WTC11 (cell line): Measurements from ENCODE around the gene ADORA2B. TPM values are rescaled to one million over a fixed set of nuclear protein-coding genes. Genes with fewer than 3 reads are reported as not detected.

Experiments
- ATAC-seq: fragments of 200-7000 bp; cut with Tn5 transposase; 2 replicates; pipeline ENCODE4 v1.10.0; 2021; ENCODE audit warnings: mild to moderate bottlenecking, moderate library complexity
- CTCF ChIA-PET: fragments of 300-600 bp; sonication (Branson Sonifier 250); formaldehyde crosslinking; loops from one replicate; lab custom pipeline; 2021; ENCODE audit warnings: antibody characterized with exemption; lab: Charles Lee
- POLR2A ChIA-PET: fragments of 350-600 bp; sonication (Branson Sonifier 250); formaldehyde crosslinking; loops from one replicate; lab custom pipeline; 2021; ENCODE audit warnings: antibody characterized with exemption; lab: Charles Lee
- DNase-seq: peaks from one replicate; pipeline ENCODE4 v3.0.0; 2021; ENCODE audit warnings: low spot score
- H3K27ac Mint-ChIP-seq: 2 replicates; pipeline ENCODE4 v1.8.0; 2021; ENCODE audit warnings: mixed read lengths
- H3K27me3 Mint-ChIP-seq: 2 replicates; pipeline ENCODE4 v1.8.0; 2021; ENCODE audit warnings: low read depth, mild to moderate bottlenecking, moderate library complexity, mixed read lengths
- H3K36me3 Mint-ChIP-seq: 2 replicates; pipeline ENCODE4 v1.8.0; 2021; ENCODE audit warnings: mixed read lengths
- H3K4me1 Mint-ChIP-seq: 2 replicates; pipeline ENCODE4 v1.8.0; 2022; ENCODE audit warnings: mixed read lengths
- H3K4me3 Mint-ChIP-seq: 2 replicates; pipeline ENCODE4 v1.8.0; 2021; ENCODE audit warnings: mild to moderate bottlenecking, moderate library complexity, mixed read lengths
- H3K9me3 Mint-ChIP-seq: 2 replicates; pipeline ENCODE4 v1.8.0; 2021; ENCODE audit warnings: mixed read lengths
- CBFB ChIP-seq: sonication (generic); formaldehyde crosslinking; IDR thresholded peaks from 2 replicates; pipeline ENCODE4 v1.8.1; 2022; ENCODE audit warnings: mild to moderate bottlenecking, low read depth, missing genetic modification reagents
- KAT7 ChIP-seq: sonication (generic); formaldehyde crosslinking; IDR thresholded peaks from 2 replicates; pipeline ENCODE4 v1.8.1; 2023; ENCODE audit warnings: missing genetic modification reagents, mild to moderate bottlenecking, borderline replicate concordance
- NFYB ChIP-seq: sonication (generic); formaldehyde crosslinking; conservative IDR thresholded peaks from 2 replicates; pipeline ENCODE4 v1.8.0; 2022; ENCODE audit warnings: low read depth, missing genetic modification reagents
- NR2C2 ChIP-seq: sonication (generic); formaldehyde crosslinking; IDR thresholded peaks from 2 replicates; pipeline ENCODE4 v1.8.0; 2022; ENCODE audit warnings: mild to moderate bottlenecking, missing genetic modification reagents
- PRRX2 ChIP-seq: fragments of 250-450 bp; sonication (Bioruptor Pico); IDR thresholded peaks from 2 replicates; pipeline ENCODE4 v1.8.0; 2021; ENCODE audit warnings: mild to moderate bottlenecking
- ZNF138 ChIP-seq: sonication (generic); formaldehyde crosslinking; conservative IDR thresholded peaks from 2 replicates; pipeline ENCODE4 v1.8.1; 2022; ENCODE audit warnings: mild to moderate bottlenecking, moderate library complexity, missing genetic modification reagents
- ZNF423 ChIP-seq: fragments of 250-450 bp; sonication (Bioruptor Pico); IDR thresholded peaks from 2 replicates; pipeline ENCODE4 v2.1.2; 2022; ENCODE audit warnings: mild to moderate bottlenecking, moderate library complexity
- total RNA-seq: library from RNA; stranded (reverse); gene quantifications from 3 replicates; pipeline ENCODE4 v1.2.3, GENCODE V29; 2021
- TF ChIP-seq, protein P1 (sequence below): sonication (generic); formaldehyde crosslinking; IDR thresholded peaks from 2 replicates; pipeline ENCODE4 v1.8.0; 2023; ENCODE audit warnings: mild to moderate bottlenecking, missing genetic modification reagents
- TF ChIP-seq, protein P2 (sequence below): fragments of 250-450 bp; sonication (Bioruptor Pico); IDR thresholded peaks from 2 replicates; pipeline ENCODE4 v1.9.0; 2021; ENCODE audit warnings: mild to moderate bottlenecking, borderline replicate concordance
- TF ChIP-seq, protein P3 (sequence below): sonication (generic); formaldehyde crosslinking; IDR thresholded peaks from 2 replicates; pipeline ENCODE4 v1.8.1; 2022; ENCODE audit warnings: missing genetic modification reagents, borderline replicate concordance
- TF ChIP-seq, protein P4 (sequence below): sonication (generic); formaldehyde crosslinking; IDR thresholded peaks from 2 replicates; pipeline ENCODE4 v1.8.1; 2023; ENCODE audit warnings: mild to moderate bottlenecking, moderate library complexity, missing genetic modification reagents
- TF ChIP-seq, protein P5 (sequence below): fragments of 250-450 bp; sonication (Bioruptor Pico); IDR thresholded peaks from 2 replicates; pipeline ENCODE4 v1.9.0; 2021; ENCODE audit warnings: mild to moderate bottlenecking
- TF ChIP-seq, protein P6 (sequence below): fragments of 250-450 bp; sonication (Bioruptor Pico); conservative IDR thresholded peaks from 2 replicates; pipeline ENCODE4 v1.9.0; 2021; ENCODE audit warnings: mild to moderate bottlenecking
- TF ChIP-seq, protein P7 (sequence below): sonication (generic); formaldehyde crosslinking; IDR thresholded peaks from 2 replicates; pipeline ENCODE4 v1.8.0; 2022; ENCODE audit warnings: mild to moderate bottlenecking, missing genetic modification reagents

ADORA2B gene
- total RNA-seq, 1 experiment from 2014 or later, result 4.2 TPM

DNA sequence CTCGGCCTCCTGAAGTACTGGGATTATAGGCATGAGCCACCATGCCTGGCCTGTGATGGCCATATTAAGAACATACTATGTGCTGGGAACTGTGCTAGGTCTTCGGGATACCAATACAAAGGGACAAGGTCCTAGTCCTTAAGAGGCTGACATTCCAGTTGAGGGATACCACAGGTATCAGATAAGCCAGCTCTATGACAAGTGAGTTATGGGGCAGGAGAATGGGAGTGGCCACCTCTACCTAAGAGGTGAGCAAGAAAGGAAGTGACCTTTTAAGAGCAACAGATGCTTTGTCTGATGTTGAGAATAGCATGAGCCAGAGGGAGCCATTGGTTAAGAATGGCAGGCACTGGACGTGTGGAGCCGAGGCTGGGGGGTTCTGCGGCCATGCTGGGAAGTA, 27.0 kb downstream of the ADORA2B start (continued):
- TF ChIP-seq, protein P1, sequence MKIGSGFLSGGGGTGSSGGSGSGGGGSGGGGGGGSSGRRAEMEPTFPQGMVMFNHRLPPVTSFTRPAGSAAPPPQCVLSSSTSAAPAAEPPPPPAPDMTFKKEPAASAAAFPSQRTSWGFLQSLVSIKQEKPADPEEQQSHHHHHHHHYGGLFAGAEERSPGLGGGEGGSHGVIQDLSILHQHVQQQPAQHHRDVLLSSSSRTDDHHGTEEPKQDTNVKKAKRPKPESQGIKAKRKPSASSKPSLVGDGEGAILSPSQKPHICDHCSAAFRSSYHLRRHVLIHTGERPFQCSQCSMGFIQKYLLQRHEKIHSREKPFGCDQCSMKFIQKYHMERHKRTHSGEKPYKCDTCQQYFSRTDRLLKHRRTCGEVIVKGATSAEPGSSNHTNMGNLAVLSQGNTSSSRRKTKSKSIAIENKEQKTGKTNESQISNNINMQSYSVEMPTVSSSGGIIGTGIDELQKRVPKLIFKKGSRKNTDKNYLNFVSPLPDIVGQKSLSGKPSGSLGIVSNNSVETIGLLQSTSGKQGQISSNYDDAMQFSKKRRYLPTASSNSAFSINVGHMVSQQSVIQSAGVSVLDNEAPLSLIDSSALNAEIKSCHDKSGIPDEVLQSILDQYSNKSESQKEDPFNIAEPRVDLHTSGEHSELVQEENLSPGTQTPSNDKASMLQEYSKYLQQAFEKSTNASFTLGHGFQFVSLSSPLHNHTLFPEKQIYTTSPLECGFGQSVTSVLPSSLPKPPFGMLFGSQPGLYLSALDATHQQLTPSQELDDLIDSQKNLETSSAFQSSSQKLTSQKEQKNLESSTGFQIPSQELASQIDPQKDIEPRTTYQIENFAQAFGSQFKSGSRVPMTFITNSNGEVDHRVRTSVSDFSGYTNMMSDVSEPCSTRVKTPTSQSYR (CRISPR knock-in tag), result no peak
- TF ChIP-seq KAT7 (CRISPR knock-in tag), result no peak
- TF ChIP-seq, protein P2, sequence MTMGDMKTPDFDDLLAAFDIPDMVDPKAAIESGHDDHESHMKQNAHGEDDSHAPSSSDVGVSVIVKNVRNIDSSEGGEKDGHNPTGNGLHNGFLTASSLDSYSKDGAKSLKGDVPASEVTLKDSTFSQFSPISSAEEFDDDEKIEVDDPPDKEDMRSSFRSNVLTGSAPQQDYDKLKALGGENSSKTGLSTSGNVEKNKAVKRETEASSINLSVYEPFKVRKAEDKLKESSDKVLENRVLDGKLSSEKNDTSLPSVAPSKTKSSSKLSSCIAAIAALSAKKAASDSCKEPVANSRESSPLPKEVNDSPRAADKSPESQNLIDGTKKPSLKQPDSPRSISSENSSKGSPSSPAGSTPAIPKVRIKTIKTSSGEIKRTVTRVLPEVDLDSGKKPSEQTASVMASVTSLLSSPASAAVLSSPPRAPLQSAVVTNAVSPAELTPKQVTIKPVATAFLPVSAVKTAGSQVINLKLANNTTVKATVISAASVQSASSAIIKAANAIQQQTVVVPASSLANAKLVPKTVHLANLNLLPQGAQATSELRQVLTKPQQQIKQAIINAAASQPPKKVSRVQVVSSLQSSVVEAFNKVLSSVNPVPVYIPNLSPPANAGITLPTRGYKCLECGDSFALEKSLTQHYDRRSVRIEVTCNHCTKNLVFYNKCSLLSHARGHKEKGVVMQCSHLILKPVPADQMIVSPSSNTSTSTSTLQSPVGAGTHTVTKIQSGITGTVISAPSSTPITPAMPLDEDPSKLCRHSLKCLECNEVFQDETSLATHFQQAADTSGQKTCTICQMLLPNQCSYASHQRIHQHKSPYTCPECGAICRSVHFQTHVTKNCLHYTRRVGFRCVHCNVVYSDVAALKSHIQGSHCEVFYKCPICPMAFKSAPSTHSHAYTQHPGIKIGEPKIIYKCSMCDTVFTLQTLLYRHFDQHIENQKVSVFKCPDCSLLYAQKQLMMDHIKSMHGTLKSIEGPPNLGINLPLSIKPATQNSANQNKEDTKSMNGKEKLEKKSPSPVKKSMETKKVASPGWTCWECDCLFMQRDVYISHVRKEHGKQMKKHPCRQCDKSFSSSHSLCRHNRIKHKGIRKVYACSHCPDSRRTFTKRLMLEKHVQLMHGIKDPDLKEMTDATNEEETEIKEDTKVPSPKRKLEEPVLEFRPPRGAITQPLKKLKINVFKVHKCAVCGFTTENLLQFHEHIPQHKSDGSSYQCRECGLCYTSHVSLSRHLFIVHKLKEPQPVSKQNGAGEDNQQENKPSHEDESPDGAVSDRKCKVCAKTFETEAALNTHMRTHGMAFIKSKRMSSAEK, result no peak
- TF ChIP-seq, protein P3, sequence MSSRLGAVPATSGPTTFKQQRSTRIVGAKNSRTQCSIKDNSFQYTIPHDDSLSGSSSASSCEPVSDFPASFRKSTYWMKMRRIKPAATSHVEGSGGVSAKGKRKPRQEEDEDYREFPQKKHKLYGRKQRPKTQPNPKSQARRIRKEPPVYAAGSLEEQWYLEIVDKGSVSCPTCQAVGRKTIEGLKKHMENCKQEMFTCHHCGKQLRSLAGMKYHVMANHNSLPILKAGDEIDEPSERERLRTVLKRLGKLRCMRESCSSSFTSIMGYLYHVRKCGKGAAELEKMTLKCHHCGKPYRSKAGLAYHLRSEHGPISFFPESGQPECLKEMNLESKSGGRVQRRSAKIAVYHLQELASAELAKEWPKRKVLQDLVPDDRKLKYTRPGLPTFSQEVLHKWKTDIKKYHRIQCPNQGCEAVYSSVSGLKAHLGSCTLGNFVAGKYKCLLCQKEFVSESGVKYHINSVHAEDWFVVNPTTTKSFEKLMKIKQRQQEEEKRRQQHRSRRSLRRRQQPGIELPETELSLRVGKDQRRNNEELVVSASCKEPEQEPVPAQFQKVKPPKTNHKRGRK (CRISPR knock-in tag), result no peak
- TF ChIP-seq, all 79 proteins: peak for 0

DNA sequence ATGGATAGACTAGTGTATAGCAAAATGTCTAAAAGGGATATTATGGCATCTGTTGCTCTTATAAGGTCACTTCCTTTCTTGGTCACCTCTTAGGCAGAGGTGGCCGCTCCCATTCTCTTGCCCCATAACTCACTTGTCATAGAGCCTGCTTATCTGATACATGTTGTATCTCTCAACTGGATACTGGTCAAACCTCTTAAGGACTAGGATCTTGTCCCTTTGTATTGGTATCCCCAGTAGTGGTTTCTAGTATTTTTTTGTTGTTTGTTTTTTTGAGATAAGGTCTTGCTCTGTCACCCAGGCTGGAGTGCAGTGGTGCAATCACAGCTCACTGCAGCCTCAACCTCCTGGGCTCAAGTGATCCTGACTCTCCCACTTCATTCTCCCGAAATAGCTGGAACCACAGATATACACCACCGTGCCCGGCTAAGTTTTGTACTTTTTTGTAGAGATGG, 27.6 kb downstream of the ADORA2B start:
- ChIA-PET CTCF (no interaction called here), POLR2A (no interaction called here)
- DNase-seq (no peak), ATAC-seq (no peak)
- Mint-ChIP-seq H3K9me3 (no peaks in the 10 kb centered on the region), H3K36me3 (peaks cover 23% of the 10 kb centered on the region), H3K27ac (no peak overlapping the region), H3K27me3 (no peaks in the 10 kb centered on the region), H3K4me3 (no peak overlapping the region), H3K4me1 (peaks cover 40% of the 10 kb centered on the region)
- TF ChIP-seq NR2C2 (CRISPR knock-in tag), result no peak
- TF ChIP-seq, protein P4, sequence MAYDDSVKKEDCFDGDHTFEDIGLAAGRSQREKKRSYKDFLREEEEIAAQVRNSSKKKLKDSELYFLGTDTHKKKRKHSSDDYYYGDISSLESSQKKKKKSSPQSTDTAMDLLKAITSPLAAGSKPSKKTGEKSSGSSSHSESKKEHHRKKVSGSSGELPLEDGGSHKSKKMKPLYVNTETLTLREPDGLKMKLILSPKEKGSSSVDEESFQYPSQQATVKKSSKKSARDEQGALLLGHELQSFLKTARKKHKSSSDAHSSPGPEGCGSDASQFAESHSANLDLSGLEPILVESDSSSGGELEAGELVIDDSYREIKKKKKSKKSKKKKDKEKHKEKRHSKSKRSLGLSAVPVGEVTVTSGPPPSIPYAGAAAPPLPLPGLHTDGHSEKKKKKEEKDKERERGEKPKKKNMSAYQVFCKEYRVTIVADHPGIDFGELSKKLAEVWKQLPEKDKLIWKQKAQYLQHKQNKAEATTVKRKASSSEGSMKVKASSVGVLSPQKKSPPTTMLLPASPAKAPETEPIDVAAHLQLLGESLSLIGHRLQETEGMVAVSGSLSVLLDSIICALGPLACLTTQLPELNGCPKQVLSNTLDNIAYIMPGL (CRISPR knock-in tag), result no peak
- TF ChIP-seq ZNF138 (CRISPR knock-in tag), result no peak
- no peak for TF ChIP-seq NFYB (CRISPR knock-in tag)
- TF ChIP-seq, protein P2, result no peak
- TF ChIP-seq ZNF423 (CRISPR knock-in tag), result no peak
- TF ChIP-seq, protein P5, sequence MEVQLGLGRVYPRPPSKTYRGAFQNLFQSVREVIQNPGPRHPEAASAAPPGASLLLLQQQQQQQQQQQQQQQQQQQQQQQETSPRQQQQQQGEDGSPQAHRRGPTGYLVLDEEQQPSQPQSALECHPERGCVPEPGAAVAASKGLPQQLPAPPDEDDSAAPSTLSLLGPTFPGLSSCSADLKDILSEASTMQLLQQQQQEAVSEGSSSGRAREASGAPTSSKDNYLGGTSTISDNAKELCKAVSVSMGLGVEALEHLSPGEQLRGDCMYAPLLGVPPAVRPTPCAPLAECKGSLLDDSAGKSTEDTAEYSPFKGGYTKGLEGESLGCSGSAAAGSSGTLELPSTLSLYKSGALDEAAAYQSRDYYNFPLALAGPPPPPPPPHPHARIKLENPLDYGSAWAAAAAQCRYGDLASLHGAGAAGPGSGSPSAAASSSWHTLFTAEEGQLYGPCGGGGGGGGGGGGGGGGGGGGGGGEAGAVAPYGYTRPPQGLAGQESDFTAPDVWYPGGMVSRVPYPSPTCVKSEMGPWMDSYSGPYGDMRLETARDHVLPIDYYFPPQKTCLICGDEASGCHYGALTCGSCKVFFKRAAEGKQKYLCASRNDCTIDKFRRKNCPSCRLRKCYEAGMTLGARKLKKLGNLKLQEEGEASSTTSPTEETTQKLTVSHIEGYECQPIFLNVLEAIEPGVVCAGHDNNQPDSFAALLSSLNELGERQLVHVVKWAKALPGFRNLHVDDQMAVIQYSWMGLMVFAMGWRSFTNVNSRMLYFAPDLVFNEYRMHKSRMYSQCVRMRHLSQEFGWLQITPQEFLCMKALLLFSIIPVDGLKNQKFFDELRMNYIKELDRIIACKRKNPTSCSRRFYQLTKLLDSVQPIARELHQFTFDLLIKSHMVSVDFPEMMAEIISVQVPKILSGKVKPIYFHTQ (CRISPR knock-in tag), result no peak
- TF ChIP-seq PRRX2 (CRISPR knock-in tag), result no peak
- TF ChIP-seq, protein P6, sequence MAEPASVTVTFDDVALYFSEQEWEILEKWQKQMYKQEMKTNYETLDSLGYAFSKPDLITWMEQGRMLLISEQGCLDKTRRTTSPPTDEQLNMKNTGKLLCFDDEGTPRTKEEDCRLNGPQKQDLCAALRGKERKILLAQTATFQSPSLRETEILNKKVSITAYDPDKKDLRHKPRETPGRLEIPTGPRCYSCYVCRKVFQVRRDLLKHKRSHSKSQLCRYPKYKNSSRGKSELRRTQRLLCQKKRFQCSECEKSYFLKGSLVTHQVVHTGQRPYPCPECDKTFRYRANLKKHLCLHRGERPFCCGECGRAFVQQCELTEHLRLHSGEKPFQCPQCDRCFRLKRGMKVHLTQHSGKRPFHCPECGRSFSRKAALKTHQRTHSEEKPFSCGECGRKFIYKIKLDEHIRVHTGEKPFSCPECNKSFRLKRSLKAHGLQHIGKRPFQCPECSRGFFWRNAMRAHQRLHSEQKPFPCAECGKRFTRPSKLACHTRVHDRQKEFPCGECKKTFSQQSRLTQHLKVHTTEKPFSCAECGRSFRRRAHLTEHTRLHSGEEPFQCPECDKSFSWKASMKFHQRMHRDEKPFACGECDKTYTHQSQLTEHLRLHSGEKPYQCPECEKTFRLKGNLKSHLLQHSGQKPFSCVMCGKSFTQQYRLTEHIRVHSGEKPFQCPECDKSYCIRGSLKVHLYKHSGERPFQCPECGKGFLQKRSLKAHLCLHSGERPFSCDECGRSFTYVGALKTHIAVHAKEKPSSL (CRISPR knock-in tag), result no peak
- TF ChIP-seq CBFB (CRISPR knock-in tag), result no peak
- TF ChIP-seq, protein P7, sequence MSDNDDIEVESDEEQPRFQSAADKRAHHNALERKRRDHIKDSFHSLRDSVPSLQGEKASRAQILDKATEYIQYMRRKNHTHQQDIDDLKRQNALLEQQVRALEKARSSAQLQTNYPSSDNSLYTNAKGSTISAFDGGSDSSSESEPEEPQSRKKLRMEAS (CRISPR knock-in tag), result no peak
